ENCODE measurements around the gene CPXCR1. TPM values are rescaled to one million over a fixed set of nuclear protein-coding genes. Genes with fewer than 3 reads are reported as not detected.
"Not testable (repeated sequence)": the region's sequence is repeated elsewhere in the genome, so short reads cannot be mapped to it uniquely, and the experiment has no call there.

Gene CPXCR1
- total RNA-seq (not detected), total RNA-seq (0 to 0.08 (median 0) reads per million in 172 experiments)
- polyA plus RNA-seq (2013, experiment 1 of 2), result 0.04 TPM
- not detected for polyA plus RNA-seq (2013, experiment 2 of 2)

DNA sequence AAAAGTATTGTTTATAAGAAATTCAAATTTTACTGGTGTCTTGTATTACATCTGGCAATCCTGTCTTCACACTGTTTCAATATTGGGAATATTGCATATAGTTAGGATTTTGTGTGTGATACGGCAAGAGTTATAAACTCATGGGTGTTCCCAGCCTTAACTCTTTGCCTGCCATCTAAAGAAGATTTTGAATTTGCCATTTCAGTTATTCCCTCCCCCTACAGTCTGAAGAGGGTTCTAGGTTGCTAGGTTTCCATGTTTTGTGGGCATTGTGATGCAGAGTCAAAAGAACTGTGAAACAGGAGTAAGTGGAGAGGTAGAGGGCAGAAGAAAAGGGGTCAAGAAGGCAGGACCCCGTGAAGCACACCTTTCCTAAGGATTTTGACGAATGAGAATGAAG, at the start of gene CPXCR1:
TSS of gene CPXCR1 (plus strand) at position 301 of the 400 bp plus-strand sequence. CDS start 6,190 bp downstream, outside the sequence.
- Histone ChIP-seq H3K9me3 (ENCODE audit: control insufficient read depth in 1 of 2, insufficient read depth in 1 of 2, low read length in 2 of 2) (peaks cover 0 to 11% of the 10 kb centered on the region in 2 experiments), H3K27ac (ENCODE audit: low read depth in 1 of 2, low read length in 2 of 2) (no peak within 1 kb of the TSS), H3K27me3 (ENCODE audit: control insufficient read depth in 1 of 2, insufficient read depth in 2 of 2, low read length in 2 of 2) (no peaks in the 10 kb centered on the region), H3K4me3 (ENCODE audit: low read length) (no peak within 1 kb of the TSS), H3K36me3 (ENCODE audit: insufficient read depth, low read length) (no peaks in the 10 kb centered on the region), H3K4me1 (ENCODE audit: insufficient read depth, low read length) (no peaks in the 10 kb centered on the region)
- DNase-seq, result no peak
- ChIA-PET CTCF (no interaction called here), POLR2A (no interaction called here)
- ATAC-seq (ENCODE audit: poor library complexity), result no peak
- no peak within 1 kb of the TSS for H3K4me3 Mint-ChIP-seq
- no peaks in the 10 kb centered on the region for H3K4me1 Mint-ChIP-seq (ENCODE audit: low read depth)
- H3K27me3 Mint-ChIP-seq, result no peaks in the 10 kb centered on the region
- no peaks in the 10 kb centered on the region for H3K36me3 Mint-ChIP-seq (ENCODE audit: low read depth)
- H3K27ac Mint-ChIP-seq, result no peak within 1 kb of the TSS
- intact Hi-C loops (cut with DNase I, micrococcal nuclease), result no loop called here
- TF ChIP-seq, protein P1, sequence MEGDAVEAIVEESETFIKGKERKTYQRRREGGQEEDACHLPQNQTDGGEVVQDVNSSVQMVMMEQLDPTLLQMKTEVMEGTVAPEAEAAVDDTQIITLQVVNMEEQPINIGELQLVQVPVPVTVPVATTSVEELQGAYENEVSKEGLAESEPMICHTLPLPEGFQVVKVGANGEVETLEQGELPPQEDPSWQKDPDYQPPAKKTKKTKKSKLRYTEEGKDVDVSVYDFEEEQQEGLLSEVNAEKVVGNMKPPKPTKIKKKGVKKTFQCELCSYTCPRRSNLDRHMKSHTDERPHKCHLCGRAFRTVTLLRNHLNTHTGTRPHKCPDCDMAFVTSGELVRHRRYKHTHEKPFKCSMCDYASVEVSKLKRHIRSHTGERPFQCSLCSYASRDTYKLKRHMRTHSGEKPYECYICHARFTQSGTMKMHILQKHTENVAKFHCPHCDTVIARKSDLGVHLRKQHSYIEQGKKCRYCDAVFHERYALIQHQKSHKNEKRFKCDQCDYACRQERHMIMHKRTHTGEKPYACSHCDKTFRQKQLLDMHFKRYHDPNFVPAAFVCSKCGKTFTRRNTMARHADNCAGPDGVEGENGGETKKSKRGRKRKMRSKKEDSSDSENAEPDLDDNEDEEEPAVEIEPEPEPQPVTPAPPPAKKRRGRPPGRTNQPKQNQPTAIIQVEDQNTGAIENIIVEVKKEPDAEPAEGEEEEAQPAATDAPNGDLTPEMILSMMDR (IDR thresholded peaks at IDR 0.05), result no peak
- no peaks in the 10 kb centered on the region for H3K9me3 Mint-ChIP-seq

DNA sequence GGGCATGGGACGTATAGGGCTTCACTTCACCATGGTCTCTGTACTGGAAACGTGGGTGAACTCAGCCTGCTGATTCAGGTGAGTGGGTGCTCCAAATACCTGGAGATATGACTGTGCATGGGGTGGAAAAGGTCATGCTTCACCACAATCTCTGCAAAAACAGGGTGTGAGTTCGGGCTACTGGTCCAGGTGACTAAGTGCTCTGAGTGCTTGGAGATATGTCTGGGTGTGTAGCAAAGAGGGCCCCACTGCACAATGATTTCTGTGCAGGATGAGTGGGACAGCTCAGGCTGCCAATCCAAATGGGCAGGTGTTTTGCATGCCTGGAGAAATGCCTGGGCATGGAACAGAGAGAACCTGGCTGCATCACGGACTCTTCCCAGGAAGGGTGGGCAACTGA, 11.2 kb upstream of the CPXCR1 start:
- Mint-ChIP-seq H3K4me1 (ENCODE audit: low read depth) (no peaks in the 10 kb centered on the region), H3K36me3 (ENCODE audit: low read depth) (no peaks in the 10 kb centered on the region), H3K27ac (no peak overlapping the region), H3K4me3 (no peak overlapping the region), H3K27me3 (no peaks in the 10 kb centered on the region), H3K9me3 (no peaks in the 10 kb centered on the region)
- no peak for ATAC-seq (ENCODE audit: poor library complexity)
- H3K4me3 ChIP-seq (ENCODE audit: low read length), result no peak overlapping the region
- intact Hi-C loops (cut with DNase I, micrococcal nuclease), result no loop called here
- CTCF ChIA-PET, result no interaction called here
- no peak overlapping the region for H3K27ac ChIP-seq (ENCODE audit: low read depth in 1 of 2, low read length in 2 of 2)
- TF ChIP-seq, protein P1 (IDR thresholded peaks at IDR 0.05), result no peak
- no peaks in the 10 kb centered on the region for H3K4me1 ChIP-seq (ENCODE audit: insufficient read depth, low read length)
- H3K36me3 ChIP-seq (ENCODE audit: insufficient read depth, low read length), result no peaks in the 10 kb centered on the region
- H3K9me3 ChIP-seq (ENCODE audit: control insufficient read depth in 1 of 2, insufficient read depth in 1 of 2, low read length in 2 of 2), result no peaks in the 10 kb centered on the region
- no peak for DNase-seq
- H3K27me3 ChIP-seq (ENCODE audit: control insufficient read depth in 1 of 2, insufficient read depth in 2 of 2, low read length in 2 of 2), result no peaks in the 10 kb centered on the region
- POLR2A ChIA-PET, result no interaction called here

DNA sequence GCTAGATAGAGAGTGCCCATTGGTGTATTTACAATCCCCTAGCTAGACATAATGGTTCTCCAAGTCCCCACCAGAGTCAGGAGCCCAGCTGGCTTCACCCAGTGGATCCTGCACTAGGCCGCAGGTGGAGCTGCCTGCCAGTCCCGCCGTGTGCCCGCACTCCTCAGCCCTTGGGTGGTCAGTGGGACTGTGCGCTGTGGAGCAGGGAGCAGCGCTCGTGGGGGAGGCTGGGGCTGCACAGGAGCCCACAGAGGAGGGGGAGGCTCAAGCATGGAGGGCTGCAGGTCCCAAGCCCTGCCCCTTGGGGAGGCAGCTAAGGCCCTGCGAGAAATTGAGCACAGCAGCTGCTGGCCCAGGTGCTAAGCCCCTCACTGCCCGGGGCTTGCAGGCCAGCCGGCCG, 810 bp upstream of the CPXCR1 start:
- intact Hi-C loops (cut with DNase I, micrococcal nuclease), result not testable (repeated sequence)

DNA sequence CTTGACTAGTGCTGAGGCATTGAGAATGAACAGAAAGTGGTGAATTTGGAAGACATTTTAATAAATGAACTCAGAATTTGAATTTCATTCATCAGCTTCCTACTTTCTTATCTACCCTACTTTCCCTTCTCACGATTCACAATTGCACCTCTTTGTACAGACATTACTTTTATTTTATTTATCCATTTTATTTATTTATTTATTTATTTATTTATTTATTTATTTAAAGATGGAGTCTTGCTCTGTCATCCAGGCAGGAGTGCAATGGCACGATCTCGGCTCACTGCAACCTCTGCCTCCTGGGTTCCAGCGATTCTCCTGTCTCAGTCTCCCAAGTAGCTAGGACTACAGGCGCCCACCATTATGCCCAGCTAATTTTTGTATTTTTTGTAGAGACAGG, 5.3 kb downstream of the CPXCR1 start:
- intact Hi-C loops (cut with DNase I, micrococcal nuclease); H3K4me1 ChIP-seq (ENCODE audit: insufficient read depth, low read length); H3K27ac Mint-ChIP-seq; H3K27me3 Mint-ChIP-seq; H3K4me3 Mint-ChIP-seq; H3K36me3 Mint-ChIP-seq (ENCODE audit: low read depth); H3K4me3 ChIP-seq (ENCODE audit: low read length); H3K27ac ChIP-seq (ENCODE audit: low read depth in 1 of 2, low read length in 2 of 2); H3K4me1 Mint-ChIP-seq (ENCODE audit: low read depth); CTCF ChIA-PET; H3K27me3 ChIP-seq (ENCODE audit: control insufficient read depth in 1 of 2, insufficient read depth in 2 of 2, low read length in 2 of 2); H3K36me3 ChIP-seq (ENCODE audit: insufficient read depth, low read length); H3K9me3 ChIP-seq (ENCODE audit: control insufficient read depth in 1 of 2, insufficient read depth in 1 of 2, low read length in 2 of 2); POLR2A ChIA-PET; DNase-seq; ATAC-seq (ENCODE audit: poor library complexity); H3K9me3 Mint-ChIP-seq: not testable (repeated sequence)

More for the DNA sequence above, 810 bp upstream of the CPXCR1 start:
- H3K4me3 ChIP-seq (ENCODE audit: low read length); POLR2A ChIA-PET; H3K36me3 ChIP-seq (ENCODE audit: insufficient read depth, low read length); H3K4me3 Mint-ChIP-seq; H3K27me3 ChIP-seq (ENCODE audit: control insufficient read depth in 1 of 2, insufficient read depth in 2 of 2, low read length in 2 of 2); DNase-seq; ATAC-seq (ENCODE audit: poor library complexity); H3K27ac Mint-ChIP-seq; H3K27me3 Mint-ChIP-seq; CTCF ChIA-PET; H3K9me3 Mint-ChIP-seq; H3K4me1 Mint-ChIP-seq (ENCODE audit: low read depth); H3K27ac ChIP-seq (ENCODE audit: low read depth in 1 of 2, low read length in 2 of 2); H3K4me1 ChIP-seq (ENCODE audit: insufficient read depth, low read length); H3K36me3 Mint-ChIP-seq (ENCODE audit: low read depth): not testable (repeated sequence)
- H3K9me3 ChIP-seq (ENCODE audit: control insufficient read depth in 1 of 2, insufficient read depth in 1 of 2, low read length in 2 of 2), result peaks cover 0 to 11% of the 10 kb centered on the region in 2 experiments

Data from CD4-positive, alpha-beta T cell (primary cell).